Right renal cortex interstitium (tissue), 3 donors: ENCODE measurements around the gene JAKMIP3. TPM values are rescaled to one million over a fixed set of nuclear protein-coding genes. Genes with fewer than 3 reads are reported as not detected.
"Not testable (repeated sequence)": the region's sequence is repeated elsewhere in the genome, so short reads cannot be mapped to it uniquely, and the experiment has no call there.

Experiments
- DNase-seq, 3 donors: peaks; one replicate each; pipeline ENCODE4 v3.0.0-alpha.2; 2013; ENCODE audit warnings: low read depth in 3 of 3, low spot score in 2 of 3
- polyA plus RNA-seq, 3 donors: library from polyadenylated mRNA; unstranded; fragments of 120-200 nt; gene quantifications; one replicate each; pipeline ENCODE4 v1.2.1, GENCODE V29; 2013; ENCODE audit not compliant: insufficient read length in 3 of 3

Gene JAKMIP3
- polyA plus RNA-seq, 3 donors: 0.15 to 0.18 (median 0.16) TPM

DNA sequence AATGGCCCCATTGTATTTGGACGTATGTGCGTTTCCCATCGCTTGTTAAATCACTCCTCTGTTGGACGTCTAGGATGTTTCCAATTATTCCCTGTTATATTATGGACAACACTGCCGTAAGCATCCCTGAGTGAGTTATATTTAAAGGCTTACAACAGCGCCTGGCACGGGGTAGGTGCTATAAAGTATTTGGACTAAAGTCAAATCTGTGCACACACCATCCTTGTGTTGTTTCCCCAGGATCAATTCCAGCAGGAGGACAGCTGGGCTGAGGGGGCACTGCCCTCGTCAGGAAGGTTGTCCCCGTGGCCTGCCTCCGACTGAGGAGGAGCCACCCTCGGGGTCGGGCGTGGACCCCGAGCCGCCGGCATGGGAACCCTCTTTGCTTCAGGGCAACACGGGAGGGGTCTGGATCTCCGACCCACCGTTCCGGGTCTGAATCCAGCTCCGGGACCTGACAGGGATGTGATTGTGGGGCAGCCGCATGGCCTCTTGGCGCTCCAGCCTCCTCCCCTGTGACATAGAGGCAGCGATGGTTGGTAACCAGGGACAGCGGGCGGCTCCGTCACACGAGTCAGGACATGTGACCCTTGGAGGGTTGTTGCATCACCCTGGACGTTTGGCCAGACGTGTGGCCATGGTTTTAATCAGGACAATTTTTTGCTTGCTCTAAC, 1.5 kb upstream of the JAKMIP3 start:
- DNase-seq: no peak

DNA sequence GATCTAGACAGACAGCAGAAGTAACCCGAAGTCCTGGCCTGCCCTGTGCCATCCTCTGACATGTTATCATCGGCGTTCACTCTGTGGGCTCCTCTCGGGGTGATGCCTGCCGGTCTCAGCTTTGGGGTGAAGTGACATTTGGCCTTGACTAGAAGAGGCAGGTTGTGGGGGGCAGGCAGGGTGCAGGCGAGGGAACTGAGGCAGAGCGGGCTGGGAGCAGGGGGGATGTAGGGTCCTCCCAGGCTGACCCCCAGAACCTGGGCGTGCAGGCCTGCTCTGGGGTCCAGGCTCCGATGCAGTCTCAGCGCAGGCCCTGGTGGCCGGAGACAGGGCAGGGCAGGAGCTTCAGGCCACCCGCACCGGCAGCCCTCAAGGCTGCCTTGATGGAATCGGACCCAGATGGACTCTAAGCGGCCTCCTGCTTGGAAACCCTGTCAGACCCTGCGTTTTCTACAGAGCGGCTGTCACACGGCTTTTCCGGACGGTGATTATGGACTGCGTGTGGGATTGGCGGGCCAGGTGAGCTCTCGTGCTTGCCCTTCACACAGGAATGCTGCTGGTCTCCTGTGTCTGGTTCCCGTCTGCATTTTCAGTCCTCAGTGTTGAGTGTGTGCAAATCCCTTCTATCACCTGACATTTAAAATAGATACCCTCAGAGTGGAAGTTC, 842 bp upstream of the JAKMIP3 start:
- no peak for DNase-seq

DNA sequence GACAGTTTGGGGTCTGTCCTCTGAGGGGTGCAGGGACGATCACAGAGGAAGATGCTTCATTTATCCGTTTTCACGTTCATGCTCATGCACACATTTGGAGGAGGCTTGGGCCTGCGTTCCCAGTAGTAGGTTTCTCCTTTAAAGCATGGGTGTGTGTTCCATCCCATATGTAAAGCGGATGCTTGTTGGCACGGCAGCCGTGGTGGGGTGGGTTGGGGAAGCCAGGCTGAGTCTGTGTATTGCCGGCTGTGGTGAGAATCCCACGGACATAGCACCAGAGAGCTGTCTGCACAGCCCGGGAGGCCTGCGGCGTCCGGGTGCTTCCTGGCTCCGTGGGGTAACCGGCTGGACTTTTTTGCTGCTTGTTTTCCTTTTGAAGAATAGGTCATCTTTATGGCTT, 440 bp downstream of the JAKMIP3 start:
- DNase-seq: no peak

DNA sequence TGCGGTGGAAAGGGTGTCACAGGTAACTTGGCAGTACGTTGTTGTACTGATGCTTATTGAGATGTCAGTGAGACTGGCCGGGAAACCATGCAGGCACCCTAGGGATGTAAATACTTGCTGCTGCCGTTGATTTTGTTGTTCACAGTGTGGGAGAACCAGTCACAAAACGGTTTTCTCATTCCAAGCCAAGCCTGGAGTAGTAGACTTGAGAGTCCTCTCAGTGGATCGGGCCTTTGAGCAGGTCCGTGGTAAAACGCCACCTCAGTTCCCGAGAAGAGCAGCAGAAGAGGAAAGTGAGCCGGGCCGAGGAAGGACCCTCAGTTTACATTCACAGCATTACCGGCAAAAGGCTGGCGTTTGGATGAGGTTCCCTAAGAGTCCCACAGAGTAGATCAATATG, 1.1 kb downstream of the JAKMIP3 start:
- no peak for DNase-seq

DNA sequence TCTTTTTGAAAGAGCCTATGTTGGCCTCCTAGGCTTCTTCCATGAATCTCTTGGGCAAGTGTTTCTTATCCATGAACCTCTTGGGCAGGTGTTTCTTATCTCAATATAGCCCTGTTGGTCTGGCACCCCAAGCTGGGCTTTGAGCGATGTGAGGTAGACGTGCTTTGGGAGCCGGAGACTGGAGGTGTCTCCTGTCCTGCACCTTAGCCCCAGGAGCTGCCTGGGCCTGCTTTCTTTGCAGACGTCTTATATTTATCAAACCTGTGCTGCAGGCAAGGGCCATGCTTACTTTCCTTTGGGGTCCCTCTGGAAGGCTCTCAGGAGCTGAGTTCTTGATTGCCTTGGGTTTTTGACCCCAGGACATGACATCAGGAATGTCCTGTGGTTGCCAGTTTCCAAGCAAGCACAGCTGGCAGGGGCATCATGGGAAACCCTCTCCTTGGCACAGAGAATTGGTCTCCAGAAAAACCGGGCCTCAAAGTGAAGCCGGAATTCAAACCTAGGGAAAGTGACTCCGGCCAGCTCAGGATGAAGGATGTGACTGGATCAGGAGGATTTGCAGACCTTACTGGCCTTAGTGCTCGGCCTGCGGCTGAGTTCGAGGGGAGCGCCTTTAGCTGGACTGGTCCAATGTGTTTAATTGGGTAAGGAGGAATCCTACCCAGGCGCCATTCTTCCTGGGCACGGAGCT, 2.8 kb downstream of the JAKMIP3 start:
- DNase-seq: no peak

DNA sequence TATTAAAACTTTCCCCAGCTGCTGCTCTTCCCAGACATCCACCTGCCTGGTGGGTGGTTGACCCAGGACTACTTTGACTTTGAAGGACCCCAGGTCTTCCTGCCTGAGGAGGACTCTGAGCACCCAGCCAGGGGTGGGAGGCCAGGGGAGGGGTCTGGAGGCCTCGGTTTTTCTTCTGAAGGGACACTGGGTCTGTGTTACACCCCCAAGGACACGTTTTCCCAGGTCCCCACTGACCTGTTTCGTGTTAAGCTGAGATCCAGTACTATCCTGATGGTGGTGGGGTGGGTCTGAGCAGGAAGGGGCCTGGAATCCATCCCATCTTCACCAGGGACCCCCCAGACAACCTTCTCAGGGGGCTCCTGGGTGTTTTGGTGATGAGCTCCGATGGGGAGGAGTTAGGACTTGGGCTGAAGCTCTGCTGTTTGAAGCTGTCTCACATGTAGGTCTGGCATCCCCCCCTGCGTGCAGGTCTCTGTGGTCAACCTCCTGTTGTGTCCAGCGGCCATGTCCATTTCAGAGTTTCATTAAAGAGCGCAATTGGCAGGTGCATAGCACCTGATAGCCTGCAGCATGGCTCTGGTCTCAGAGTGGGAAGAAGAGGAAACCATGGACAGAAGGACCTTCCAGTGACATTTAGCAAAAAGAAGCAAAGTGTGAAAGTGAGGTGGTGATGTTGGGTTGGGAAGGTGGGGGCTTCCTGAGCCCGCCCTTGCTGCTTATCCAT, 3.5 kb downstream of the JAKMIP3 start:
- no peak for DNase-seq

DNA sequence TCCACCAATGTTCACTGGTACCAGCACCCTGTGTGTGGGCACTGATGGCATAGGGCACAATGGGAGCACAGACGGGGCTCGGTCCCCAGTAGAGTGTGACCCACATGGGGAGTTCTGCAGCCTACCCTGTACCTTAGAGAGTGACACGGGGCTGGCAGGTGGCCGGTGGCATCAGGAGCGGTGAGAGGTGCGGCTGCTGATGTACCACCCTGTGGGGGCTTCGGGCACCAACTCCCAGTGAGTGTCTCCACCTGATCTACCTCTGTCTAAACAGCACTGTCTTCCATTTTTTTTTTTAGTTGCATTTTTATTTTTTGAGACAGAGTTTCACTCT, 4.1 kb downstream of the JAKMIP3 start:
- no peak for DNase-seq

DNA sequence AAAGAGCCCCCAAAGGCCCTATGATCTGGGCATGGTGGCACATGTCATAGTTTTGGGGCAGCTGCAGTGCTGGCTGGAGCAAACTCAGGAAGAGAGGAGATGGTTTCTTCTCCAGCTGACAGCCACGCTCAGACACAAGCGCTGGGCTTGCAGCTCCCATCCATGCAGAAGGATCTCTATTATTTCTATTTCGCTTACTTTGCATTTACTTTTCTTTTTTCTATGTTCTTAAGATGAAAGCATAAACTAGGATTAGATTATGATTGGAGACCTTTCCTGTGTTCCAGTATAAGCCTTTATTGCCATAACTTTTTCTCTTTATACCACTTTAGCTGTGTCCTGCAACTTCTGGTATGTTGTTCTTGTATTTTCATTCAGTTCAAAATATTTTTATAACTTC, 5.0 kb downstream of the JAKMIP3 start:
- DNase-seq: no peak

DNA sequence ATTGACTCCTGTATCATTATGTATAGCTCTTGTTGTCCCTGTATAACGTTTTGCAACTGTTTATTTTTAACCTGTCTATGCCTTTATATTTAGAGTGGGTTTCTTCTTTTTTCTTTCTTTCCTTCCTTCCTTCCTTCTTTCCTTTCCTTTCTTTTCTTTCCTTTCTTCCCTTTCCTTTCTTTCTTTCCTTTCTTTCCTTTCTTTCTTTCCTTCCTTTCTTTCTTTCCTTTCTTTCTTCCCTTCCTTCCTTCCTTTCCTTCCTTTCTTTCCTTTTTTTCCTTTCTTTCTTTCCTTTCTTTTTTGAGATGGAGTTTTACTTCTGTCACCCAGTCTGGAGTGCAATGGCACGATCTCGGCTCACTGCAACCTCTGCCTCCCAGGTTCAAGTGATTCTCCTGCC, 5.9 kb downstream of the JAKMIP3 start:
- DNase-seq: no peak

DNA sequence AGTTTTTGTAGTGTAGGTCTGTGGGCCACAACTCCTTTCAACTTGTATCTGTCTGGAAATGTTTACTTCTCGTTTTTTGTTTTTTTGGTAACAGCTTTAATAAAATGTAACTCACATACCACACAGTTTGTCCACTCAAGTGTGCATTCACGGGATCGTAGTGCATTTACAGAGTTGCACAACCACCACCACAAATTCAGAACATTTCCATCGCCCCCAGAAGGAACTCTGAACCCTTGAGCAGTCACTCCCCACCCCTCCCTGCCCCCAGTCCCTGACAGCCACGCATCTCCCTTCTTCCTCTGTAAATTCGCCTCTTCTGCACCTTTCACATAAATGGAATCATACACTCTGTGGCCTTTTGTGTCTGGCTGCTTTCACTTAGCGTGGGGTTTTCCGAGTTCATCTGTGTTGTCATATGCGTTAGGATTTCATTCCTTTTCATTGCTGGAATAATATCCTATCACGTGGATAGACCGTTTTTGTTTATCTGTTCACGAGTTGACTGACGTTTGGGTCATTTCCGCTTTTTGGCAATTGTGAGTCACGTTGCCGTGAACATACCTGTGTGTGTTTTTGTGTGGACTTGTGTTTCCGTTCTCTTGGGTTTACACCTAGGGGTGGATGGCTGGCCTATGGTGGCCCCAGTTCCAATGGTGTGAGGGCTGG, 10.3 kb downstream of the JAKMIP3 start:
- no peak for DNase-seq

DNA sequence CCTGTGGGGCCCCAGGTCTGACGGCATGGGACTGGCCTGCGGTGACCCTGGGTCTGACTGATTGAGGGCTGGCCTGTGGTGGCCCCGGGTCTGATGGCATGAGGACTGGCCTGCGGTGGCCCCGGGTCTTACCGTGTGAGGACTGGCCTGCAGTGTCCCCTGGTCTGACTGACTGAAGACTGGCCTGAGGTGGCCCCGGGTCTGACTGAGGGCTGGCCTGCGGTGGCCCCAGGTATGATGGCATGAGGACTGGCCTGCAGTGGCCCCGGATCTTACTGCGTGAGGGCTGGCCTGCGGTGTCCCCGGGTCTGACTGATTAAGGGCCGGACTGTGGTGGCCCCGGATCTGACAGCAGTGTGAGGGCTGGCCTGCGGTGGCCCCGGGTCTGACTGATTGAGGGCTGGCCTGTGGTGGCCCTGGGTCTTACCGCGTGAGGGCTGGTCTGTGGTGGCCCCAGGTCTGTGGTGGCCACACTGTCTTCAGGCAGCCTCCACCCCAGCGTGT, 10.9 kb downstream of the JAKMIP3 start:
- no peak for DNase-seq

DNA sequence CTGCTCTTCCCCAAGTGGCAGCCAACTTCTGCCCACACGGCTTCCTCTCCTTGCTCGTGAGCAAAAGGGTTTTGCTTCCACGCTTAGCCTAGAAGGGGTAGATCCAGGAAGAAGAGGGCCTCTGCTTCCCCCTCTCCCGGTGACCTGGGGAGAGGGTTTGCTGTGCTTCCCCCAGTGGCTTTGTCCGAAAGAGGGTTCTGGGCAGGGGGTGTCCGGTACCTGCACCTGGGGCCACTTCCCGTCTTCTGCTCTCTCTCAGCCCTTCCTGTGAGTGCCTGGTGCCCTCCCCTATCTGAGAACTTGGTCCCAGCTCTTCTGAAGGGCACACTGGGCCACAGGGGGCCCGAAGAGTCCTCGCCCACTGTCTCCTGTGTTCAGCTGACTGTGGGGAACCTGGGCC, 11.3 kb downstream of the JAKMIP3 start:
- DNase-seq: no peak

DNA sequence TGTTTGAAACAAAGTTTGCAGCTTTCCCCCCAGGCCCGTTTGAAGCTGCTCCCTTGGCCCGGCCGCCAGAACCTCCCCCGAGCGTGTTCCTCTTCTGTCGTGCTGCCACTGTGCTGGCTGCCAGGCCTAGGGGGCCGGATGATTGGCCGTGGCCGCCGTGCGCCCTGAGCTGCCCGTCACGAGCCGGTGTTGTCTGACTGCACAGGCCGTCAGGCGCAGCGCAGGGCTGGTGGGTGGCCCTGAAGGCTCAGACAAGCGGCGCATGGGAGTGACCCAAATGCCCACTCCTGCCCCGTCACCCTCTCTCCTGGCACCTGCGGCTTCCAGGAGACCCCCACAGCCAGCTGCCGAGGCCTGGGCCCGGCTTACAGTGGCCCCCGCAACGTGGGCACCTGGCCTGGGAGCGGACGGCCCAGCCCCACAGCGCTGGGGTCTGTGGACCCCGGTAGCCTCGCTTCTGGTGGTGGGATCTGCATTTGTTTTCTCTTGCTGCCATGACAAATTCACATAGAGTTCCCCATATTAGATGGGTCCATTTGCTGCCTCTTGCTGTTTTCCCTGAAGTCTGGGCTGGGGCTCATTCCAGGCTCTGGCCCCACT, 13.1 kb downstream of the JAKMIP3 start:
- no peak for DNase-seq

DNA sequence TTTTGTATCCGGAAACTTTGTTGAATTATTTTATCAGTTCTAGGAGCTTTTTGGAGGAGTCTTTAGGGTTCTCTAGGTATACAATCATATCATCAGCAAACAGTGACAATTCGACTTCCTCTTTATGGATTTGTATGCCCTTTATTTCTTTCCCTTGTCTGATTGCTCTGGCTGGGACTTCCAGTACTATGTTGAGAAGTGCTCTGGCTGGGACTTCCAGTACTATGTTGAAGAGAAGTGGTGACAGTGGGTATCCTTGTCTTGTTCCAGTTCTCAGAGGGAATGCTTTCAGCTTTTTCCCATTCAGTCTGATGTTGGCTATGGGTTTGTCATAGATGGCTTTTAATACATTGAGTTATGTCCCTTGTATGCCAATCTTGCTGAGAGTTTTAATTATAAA, 18.6 kb downstream of the JAKMIP3 start:
- DNase-seq: not testable (repeated sequence)

DNA sequence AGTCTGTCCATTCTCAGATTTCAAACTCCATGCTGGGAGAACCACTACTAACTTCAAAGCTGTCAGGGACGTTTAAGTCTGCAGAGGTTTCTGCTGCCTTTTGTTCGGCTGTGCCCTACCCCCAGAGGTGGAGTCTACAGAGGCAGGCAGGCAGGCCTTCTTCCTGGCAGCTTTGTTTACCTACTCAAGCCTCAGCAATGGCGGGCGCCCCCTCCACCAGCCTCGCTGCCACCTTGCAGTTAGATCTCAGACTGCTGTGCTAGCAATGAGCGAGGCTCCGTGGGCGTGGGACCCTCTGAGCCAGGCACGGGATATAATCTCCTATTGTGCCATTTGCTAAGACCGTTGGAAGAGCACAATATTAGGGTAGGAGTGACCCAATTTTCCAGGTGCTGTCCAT, 27.5 kb downstream of the JAKMIP3 start:
- not testable (repeated sequence) for DNase-seq

DNA sequence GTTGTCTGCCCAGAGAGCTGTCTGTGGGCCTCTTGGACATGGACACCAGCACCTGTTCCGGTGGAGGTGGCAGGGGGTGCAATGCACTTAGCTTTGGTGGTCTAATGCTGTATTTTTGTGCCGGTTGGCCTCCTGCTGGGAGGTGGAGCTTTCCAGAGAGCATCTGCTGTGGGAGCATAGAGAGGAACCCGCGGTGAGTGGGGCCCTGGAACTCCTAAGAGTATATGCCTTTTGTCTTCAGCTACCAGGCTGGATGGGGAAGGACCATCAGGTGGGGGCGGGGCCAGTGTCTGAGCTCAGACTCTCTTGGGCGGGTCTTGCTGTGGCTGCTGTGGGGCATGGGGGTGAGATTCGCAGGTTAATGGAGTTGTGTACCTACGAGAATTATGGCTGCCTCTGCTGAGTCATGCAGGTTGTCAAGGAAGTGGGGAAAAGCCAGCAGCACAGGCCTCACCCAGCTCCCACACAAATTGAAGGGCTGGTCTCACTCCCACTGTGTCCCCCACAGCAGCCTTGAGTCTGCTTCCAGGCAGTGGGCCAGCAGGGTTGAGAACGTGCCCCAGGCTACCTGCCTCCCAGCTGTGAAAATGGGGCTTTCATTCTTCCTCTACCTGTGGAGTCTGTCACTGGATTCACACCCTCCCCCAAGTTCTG, 29.0 kb downstream of the JAKMIP3 start:
- no peak for DNase-seq

DNA sequence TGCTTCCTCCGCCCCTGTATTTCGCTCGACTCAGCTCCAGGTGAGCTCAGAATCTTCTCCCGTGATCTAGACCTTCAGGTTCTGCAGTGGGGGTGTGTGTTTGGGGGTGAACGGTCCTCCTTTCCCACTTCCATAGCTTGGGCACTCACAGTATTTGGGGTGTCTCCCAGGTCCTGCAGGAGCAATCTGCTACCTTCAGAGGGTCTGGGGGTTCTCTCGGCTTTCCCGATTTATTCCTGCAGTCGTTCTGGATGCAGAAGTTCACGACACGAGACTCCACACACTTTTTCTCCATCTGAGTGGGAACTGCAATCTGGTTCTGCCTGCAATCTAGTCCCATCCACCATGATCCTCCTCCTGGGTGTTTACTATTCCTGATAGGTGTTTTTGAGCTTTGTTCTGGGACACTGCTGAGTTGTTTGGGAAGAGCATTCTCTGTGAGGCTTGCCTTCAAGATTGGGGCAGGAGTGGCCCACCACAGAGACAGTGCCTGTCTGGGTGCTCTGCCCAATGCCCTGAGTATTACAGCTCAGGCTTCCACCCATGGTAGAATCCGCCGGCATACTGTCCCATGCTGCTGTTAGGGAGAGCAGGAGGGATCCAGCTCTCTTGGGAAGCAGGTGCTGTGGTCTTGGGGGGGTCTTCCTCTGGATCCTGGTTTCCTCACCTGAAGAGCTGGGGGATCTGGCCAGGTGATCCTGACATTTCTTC, 29.8 kb downstream of the JAKMIP3 start:
- DNase-seq: no peak

DNA sequence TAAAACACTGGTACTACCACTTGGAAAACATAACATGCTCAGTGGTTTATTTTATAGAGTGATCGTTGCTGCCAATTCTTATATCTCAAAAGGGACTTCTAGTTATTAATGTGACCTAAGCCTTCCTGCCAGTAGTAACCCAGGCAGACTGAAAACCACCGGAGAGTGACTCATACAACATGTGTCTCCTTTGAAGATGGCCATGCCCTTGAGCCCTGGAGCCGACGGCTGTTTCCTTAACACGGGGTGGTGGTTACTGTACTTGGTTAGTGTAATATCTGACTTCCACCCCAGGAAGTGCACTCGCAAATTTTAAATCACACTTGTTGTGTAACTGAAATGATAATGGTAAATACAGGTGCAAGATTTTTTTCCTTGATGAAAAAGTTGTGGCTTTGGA, 30.5 kb downstream of the JAKMIP3 start:
- no peak for DNase-seq

DNA sequence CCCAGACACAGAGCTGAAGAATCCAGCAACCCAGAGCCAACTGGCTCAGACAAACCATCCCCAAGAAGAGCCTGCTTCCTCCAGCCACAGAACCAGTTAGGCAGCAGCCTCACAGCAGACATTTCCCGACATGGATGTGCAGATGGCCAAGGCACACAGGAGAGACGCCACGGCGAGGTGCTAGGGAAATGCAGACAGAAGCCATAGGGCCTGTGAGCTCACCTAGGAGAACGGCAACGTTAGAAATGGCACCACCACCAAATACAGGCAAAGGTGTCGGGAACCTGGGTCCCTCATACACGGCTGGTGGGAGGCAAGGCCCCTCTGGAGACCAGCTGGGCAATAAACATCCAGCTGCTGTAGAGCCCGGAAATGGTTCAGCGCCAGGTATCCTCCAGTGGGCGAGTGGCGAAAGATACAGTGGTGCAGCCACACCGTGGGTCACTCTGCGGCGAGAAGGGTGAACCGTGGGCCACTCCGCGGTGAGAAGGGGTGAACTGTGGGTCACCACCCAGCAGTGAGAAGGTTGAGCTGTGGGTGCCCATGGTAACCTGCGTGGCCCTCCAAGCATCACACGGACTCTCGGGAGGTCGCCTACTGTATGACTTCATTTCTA, 31.2 kb downstream of the JAKMIP3 start:
- DNase-seq: no peak
